ENCODE data around the gene STX10. TPM values are rescaled to one million over a fixed set of nuclear protein-coding genes. Genes with fewer than 3 reads are reported as not detected.

The STX10 gene
- total and polyA plus RNA-seq, 9 of the 15 experiments (the other 6 are each of a cell fraction or from before 2014, with no cell fraction given) = 0.51 to 66.3 (median 31.0) TPM

- TF ChIP-seq ZNF740 (CRISPR knock-in tag; IDR thresholded peaks at IDR 0.05) (peak; percentile 91), ZNF740 (tag; IDR thresholded peaks at IDR 0.05) (peak in 1 of 2 experiments; percentile 96; a peak in 2 of 4 replicates), ZNF77 (CRISPR knock-in tag; IDR thresholded peaks at IDR 0.05) (no peak), PTTG1 (tag; IDR thresholded peaks at IDR 0.05; ENCODE audit: low read depth) (no peak), HDAC8 (tag; IDR thresholded peaks at IDR 0.05) (no peak), NR1H2 (CRISPR knock-in tag; IDR thresholded peaks at IDR 0.05) (no peak), TCF15 (CRISPR knock-in tag; IDR thresholded peaks at IDR 0.05) (no peak), POLR3A (IDR thresholded peaks at IDR 0.05; ENCODE audit: borderline replicate concordance, extremely low read depth, insufficient read depth, insufficient read length) (no peak), YBX1 (IDR thresholded peaks at IDR 0.05) (no peak), PKNOX1 (IDR thresholded peaks at IDR 0.05) (0 out of 2 replicates have a peak, but pooled peaks have one; percentile 50), SMAD2 (IDR thresholded peaks at IDR 0.05; ENCODE audit: low read depth, low read length) (no peak), ZNF639 (CRISPR knock-in tag; conservative IDR thresholded peaks at IDR 0.05 in 1 of 2, IDR thresholded peaks at IDR 0.05 in 1 of 2) (no peak), SP2 (IDR thresholded peaks at IDR 0.05; ENCODE audit: extremely low read depth, low read depth, low read length, poor library complexity, severe bottlenecking) (no peak), CSDE1 (IDR thresholded peaks at IDR 0.05) (no peak), RBBP5 (IDR thresholded peaks at IDR 0.05; ENCODE audit: borderline replicate concordance, insufficient read depth, low read length, poor library complexity, severe bottlenecking) (no peak), ZNF609 (CRISPR knock-in tag; IDR thresholded peaks at IDR 0.05; ENCODE audit: borderline replicate concordance) (peak; percentile 21; the same call in 1 of the 2 replicates), ZNF41 (CRISPR knock-in tag; conservative IDR thresholded peaks at IDR 0.05) (no peak), ATF1 (CRISPR knock-in tag; IDR thresholded peaks at IDR 0.05) (no peak), ATF1 (tag; IDR thresholded peaks at IDR 0.05) (peak; percentile 71)
Observed at GRCh38 chr19:13151605-13152355, 1.6 kb upstream of the STX10 start (continued).

Data from K562 (cell line).